Measurements from ENCODE around the gene HAUS5.

- TF ChIP-seq CTCF (IDR thresholded peaks at IDR 0.05; ENCODE audit: low read length) (no peak), EZH2 (IDR thresholded peaks at IDR 0.05; ENCODE audit: borderline replicate concordance, low read length) (no peak)
Observed at GRCh38 chr19:35645680-35646511, 33.4 kb downstream of the HAUS5 start.

All from OCI-LY1 (cell line).